ENCODE results near the gene GET3.

The GET3 gene

DNA sequence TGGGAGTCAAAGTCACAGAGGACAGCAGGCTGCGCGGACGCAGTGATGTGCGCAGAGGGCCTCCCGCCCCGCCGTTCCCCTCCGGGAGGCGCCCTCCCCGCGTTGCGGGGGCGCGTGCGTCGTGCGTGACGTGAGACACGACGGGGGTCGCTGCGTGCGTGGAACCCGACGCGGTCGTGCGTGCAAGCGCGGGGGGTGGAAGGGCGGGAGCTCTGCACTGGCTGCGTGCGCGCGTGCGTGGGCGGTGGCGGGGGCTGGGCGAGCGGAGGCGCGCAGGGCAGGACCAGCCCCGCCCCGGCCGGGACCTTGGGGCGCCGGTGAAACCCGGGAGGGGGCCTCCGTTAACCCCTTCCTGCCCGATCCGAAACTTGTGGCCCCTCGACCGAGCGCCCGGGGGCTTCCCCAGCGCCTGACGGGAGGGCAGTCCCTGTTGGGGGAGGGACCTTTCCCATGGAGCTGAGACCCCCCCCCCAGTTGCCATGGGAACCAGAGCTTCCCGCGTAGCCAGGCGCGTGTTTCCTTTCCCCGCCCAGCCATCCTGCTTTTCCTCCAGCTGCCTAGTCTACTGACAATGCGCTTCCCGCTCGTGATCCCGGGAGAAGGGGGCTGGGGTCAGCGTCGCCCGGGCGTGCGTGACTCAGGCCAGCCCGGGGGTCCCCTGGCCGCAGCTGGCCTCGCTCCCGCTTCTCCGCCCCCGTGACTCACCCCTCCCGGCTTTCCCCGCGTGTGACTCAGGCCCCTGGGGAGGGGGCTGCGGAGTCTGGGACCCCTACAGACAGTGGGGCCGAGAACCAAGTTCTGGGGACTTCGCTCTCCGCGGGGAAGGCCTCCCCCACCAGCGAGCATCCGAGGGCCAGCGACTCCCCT lies 45.4 kb downstream of the GET3 start:
- no peaks in the 10 kb centered on the region for H3K36me3 ChIP-seq (ENCODE audit: insufficient read depth, insufficient read length, low read length)
- no peaks in the 10 kb centered on the region for H3K9me3 ChIP-seq (ENCODE audit: insufficient read depth, low read length)
- H3K4me1 ChIP-seq (ENCODE audit: insufficient read depth, insufficient read length), result peaks cover 23% of the 10 kb centered on the region
- TF ChIP-seq ZNF274 (IDR thresholded peaks at IDR 0.05; ENCODE audit: low read depth, low read length) (no peak), YY1 (IDR thresholded peaks at IDR 0.05; ENCODE audit: insufficient read depth, insufficient read length) (no peak), SUZ12 (IDR thresholded peaks at IDR 0.05; ENCODE audit: extremely low read depth, insufficient read depth, insufficient read length) (no peak)
- peaks cover 3% of the 10 kb centered on the region for H3K27me3 ChIP-seq (ENCODE audit: insufficient read depth, insufficient read length)
- no peak for DNase-seq (ENCODE audit: low read depth, low spot score)
- peak overlapping the region; percentile 59 for H3K4me3 ChIP-seq (ENCODE audit: insufficient read length, low read depth)
- H3K9ac ChIP-seq (ENCODE audit: insufficient read length, low read depth), result peak overlapping the region; percentile 86

DNA sequence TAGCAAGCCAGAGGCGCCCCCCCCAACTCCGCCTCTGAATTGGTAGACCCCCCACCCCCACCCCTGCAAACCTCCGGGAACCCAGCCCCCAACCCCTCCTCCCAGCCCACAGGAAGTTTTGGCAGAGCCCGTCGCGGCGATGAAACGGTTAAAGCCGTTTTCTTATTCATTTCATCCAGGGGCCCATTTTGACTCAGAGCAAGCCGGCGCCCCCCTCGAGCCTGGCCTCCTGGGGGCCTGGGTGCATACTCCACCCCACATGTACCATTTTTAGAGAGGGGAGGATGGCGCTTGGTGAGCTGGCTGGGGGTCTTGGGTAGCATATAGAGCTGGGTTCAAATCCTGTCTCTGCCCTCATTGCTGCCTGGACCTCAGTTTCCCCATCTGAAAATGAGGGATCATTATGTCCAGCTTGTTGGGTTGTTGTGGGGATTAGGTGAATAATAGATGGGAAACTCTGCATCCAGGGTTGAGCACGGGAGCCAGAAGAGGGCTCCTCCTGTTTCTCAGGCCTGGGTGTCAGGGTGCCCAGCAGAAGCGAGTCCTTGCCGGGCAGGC lies 46.1 kb downstream of the GET3 start:
- DNase-seq (ENCODE audit: low read depth, low spot score), result no peak
- TF ChIP-seq YY1 (IDR thresholded peaks at IDR 0.05; ENCODE audit: insufficient read depth, insufficient read length), result no peak
- TF ChIP-seq ZNF274 (IDR thresholded peaks at IDR 0.05; ENCODE audit: low read depth, low read length), result no peak
- no peak for TF ChIP-seq SUZ12 (IDR thresholded peaks at IDR 0.05; ENCODE audit: extremely low read depth, insufficient read depth, insufficient read length)
- H3K4me3 ChIP-seq (ENCODE audit: insufficient read length, low read depth), result peak overlapping the region; percentile 59
- H3K4me1 ChIP-seq (ENCODE audit: insufficient read depth, insufficient read length), result peaks cover 25% of the 10 kb centered on the region
- no peaks in the 10 kb centered on the region for H3K9me3 ChIP-seq (ENCODE audit: insufficient read depth, low read length)
- H3K27me3 ChIP-seq (ENCODE audit: insufficient read depth, insufficient read length), result peaks cover under 1% of the 10 kb centered on the region
- no peaks in the 10 kb centered on the region for H3K36me3 ChIP-seq (ENCODE audit: insufficient read depth, insufficient read length, low read length)
- H3K9ac ChIP-seq (ENCODE audit: insufficient read length, low read depth), result peak overlapping the region; percentile 86

DNA sequence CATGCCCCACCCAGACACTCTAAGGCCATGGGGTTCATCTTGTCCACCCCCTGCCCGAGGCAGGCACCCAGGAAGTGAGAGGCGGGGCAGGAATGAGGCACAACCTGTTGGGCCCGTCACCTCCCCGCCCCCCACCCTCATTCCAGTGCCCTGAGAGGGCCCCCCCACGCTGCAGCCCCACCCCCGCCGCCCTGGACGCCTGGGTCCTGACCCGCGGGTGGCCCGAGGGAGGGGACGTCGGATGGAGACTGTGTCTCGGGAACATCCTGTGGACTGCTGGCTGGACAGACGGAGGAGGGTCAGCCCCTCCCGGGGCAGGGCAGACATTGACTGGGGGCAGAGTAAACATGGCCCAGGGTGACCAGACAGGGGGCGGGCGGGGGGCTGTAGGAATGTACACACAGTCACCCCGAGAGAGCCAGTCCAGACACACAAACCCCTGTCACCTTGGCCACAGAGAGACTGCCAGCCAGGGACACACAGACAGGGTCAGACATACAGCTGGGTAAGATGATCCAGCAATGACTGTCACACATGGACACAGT lies 46.6 kb downstream of the GET3 start:
- Histone ChIP-seq H3K4me1 (ENCODE audit: insufficient read depth, insufficient read length) (peaks cover 28% of the 10 kb centered on the region), H3K4me3 (ENCODE audit: insufficient read length, low read depth) (no peak overlapping the region), H3K27me3 (ENCODE audit: insufficient read depth, insufficient read length) (no peaks in the 10 kb centered on the region), H3K9ac (ENCODE audit: insufficient read length, low read depth) (peak overlapping the region; percentile 65), H3K36me3 (ENCODE audit: insufficient read depth, insufficient read length, low read length) (no peaks in the 10 kb centered on the region), H3K9me3 (ENCODE audit: insufficient read depth, low read length) (no peaks in the 10 kb centered on the region)
- TF ChIP-seq YY1 (IDR thresholded peaks at IDR 0.05; ENCODE audit: insufficient read depth, insufficient read length) (no peak), SUZ12 (IDR thresholded peaks at IDR 0.05; ENCODE audit: extremely low read depth, insufficient read depth, insufficient read length) (no peak), ZNF274 (IDR thresholded peaks at IDR 0.05; ENCODE audit: low read depth, low read length) (no peak)
- no peak for DNase-seq (ENCODE audit: low read depth, low spot score)

DNA sequence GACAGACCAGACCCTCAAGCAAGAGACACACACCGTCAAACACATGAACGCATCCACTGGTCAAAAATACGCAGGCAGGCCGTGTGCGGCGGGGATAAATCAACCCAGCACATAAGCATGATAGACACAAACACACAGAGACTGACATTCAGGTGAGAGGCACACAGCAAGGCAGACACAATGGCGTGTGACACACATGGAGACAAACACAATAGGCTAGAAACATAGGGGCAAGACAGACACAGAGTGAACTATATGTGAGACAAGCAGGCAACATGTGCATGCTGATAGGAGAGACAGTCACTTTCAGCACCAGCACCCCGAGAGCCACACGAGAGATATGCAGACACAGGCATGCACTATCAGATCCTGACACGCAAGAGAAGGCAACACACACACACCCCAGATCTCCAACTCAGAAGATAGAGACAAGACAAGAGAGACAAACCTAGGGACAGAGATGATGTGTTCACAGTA lies 47.1 kb downstream of the GET3 start:
- no peak for DNase-seq (ENCODE audit: low read depth, low spot score)
- Histone ChIP-seq H3K4me3 (ENCODE audit: insufficient read length, low read depth) (no peak overlapping the region), H3K4me1 (ENCODE audit: insufficient read depth, insufficient read length) (peaks cover 30% of the 10 kb centered on the region), H3K27me3 (ENCODE audit: insufficient read depth, insufficient read length) (no peaks in the 10 kb centered on the region), H3K9me3 (ENCODE audit: insufficient read depth, low read length) (no peaks in the 10 kb centered on the region), H3K9ac (ENCODE audit: insufficient read length, low read depth) (peak overlapping the region; percentile 13), H3K36me3 (ENCODE audit: insufficient read depth, insufficient read length, low read length) (no peaks in the 10 kb centered on the region)
- TF ChIP-seq ZNF274 (IDR thresholded peaks at IDR 0.05; ENCODE audit: low read depth, low read length) (no peak), SUZ12 (IDR thresholded peaks at IDR 0.05; ENCODE audit: extremely low read depth, insufficient read depth, insufficient read length) (no peak), YY1 (IDR thresholded peaks at IDR 0.05; ENCODE audit: insufficient read depth, insufficient read length) (no peak)

DNA sequence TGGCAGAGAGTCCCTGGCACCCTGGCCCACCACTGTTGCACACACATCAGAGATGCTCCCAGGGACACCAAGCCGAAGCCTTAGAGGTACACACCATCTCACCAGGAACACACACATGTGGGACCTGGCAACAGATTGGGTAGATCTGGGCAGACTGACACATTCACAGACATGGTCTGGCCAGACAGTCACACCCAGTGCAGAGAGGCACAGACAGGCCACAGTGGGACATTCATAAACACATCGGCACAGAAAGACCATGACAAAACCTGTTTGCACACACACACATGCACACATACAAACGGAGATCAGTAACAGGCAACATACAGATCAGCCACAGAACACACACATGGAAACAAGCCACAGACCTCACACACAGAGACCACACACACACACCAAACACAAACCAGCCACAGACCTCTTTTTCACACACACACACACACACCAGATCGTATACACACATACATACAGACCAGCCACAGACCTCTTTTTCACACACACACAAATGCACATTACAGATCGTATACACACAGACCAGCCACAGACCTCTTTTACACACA lies 47.7 kb downstream of the GET3 start:
- Histone ChIP-seq H3K27me3 (ENCODE audit: insufficient read depth, insufficient read length) (no peaks in the 10 kb centered on the region), H3K9me3 (ENCODE audit: insufficient read depth, low read length) (no peaks in the 10 kb centered on the region), H3K4me3 (ENCODE audit: insufficient read length, low read depth) (no peak overlapping the region), H3K4me1 (ENCODE audit: insufficient read depth, insufficient read length) (peaks cover 30% of the 10 kb centered on the region), H3K9ac (ENCODE audit: insufficient read length, low read depth) (peak overlapping the region; percentile 13), H3K36me3 (ENCODE audit: insufficient read depth, insufficient read length, low read length) (no peaks in the 10 kb centered on the region)
- no peak for DNase-seq (ENCODE audit: low read depth, low spot score)
- TF ChIP-seq ZNF274 (IDR thresholded peaks at IDR 0.05; ENCODE audit: low read depth, low read length), result no peak

DNA sequence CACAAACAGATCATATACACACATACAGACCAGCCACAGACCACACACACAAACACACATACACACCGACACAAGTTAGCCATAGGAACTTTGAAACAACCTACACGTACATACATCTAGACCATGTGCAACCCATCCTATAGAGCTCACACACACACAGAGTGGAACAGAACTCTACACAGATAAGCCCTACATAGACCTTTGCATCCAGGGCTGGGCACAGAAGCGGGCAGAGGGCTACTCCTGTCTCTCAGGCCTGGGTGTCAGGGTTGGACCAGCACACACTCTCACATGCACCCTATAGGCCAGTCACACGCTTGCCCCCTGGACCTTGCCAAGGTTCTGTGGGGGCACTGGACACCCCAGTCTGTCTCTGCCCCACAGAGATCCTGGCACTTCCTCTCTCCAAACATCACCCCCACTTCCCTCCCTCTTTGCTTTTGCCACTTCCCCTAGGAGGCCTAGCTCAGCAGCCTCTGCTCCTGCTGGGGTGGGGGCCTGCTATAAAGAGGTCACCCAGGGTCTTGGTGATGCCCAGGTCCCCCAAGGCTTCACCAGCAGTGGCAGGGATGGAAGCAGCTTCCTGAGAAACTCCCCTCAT lies 48.2 kb downstream of the GET3 start:
- H3K9ac ChIP-seq (ENCODE audit: insufficient read length, low read depth), result peak overlapping the region; percentile 61
- H3K4me3 ChIP-seq (ENCODE audit: insufficient read length, low read depth), result no peak overlapping the region
- H3K4me1 ChIP-seq (ENCODE audit: insufficient read depth, insufficient read length), result peaks cover 28% of the 10 kb centered on the region

More for the DNA sequence above, 48.2 kb downstream of the GET3 start:
- H3K27me3 ChIP-seq (ENCODE audit: insufficient read depth, insufficient read length), result peaks cover 5% of the 10 kb centered on the region
- no peak for DNase-seq (ENCODE audit: low read depth, low spot score)
- TF ChIP-seq YY1 (IDR thresholded peaks at IDR 0.05; ENCODE audit: insufficient read depth, insufficient read length) (no peak), SUZ12 (IDR thresholded peaks at IDR 0.05; ENCODE audit: extremely low read depth, insufficient read depth, insufficient read length) (no peak), ZNF274 (IDR thresholded peaks at IDR 0.05; ENCODE audit: low read depth, low read length) (no peak)
- no peaks in the 10 kb centered on the region for H3K36me3 ChIP-seq (ENCODE audit: insufficient read depth, insufficient read length, low read length)
- H3K9me3 ChIP-seq (ENCODE audit: insufficient read depth, low read length), result no peaks in the 10 kb centered on the region
